ENCODE results near the gene DNASE1L3. TPM values are rescaled to one million over a fixed set of nuclear protein-coding genes. Genes with fewer than 3 reads are reported as not detected.

DNASE1L3 gene
- total and polyA plus RNA-seq, 2 of the 8 experiments (the other 6 are each of a cell fraction or from before 2014, with no cell fraction given) = not detected

DNA sequence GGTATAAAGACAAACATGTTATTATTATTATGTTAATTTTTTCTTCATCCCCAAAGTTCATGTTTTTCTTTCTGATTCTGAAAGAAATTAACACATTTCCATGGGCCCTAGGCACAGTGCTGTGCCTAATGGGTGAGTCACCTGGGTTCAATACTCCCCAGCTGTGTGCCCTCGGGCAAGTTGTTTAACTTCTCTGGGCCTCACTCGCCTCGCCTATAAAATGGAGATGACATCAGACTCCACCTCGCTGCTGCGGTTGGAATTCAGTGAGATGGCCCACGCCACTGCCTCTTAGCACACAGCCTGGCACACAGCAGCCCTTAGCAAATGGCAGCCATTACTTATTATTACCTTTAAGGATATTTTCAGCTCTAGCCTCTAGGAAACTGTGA, 22.6 kb downstream of the DNASE1L3 start:
- H4K20me1 ChIP-seq (replicated peaks in 1 of 2; ENCODE audit: control insufficient read depth in 1 of 2, insufficient read depth in 2 of 2, low read length in 2 of 2) = no peaks in the 10 kb centered on the region
- no peak for FAIRE-seq
- no peak overlapping the region for H2BK12ac ChIP-seq (ENCODE audit: low read depth, low read length)
- H2AFZ ChIP-seq (ENCODE audit: low read length) = no peak overlapping the region
- no peak overlapping the region for H2BK5ac ChIP-seq (ENCODE audit: low read depth, low read length)
- H3K27ac ChIP-seq (ENCODE audit: low read depth, low read length) = no peak overlapping the region
- no peak overlapping the region for H3K9ac ChIP-seq (replicated peaks in 1 of 4; ENCODE audit: extremely low read depth in 1 of 4, low read depth in 3 of 4, low read length in 3 of 4)
- no peak overlapping the region for H3K4me3 ChIP-seq (ENCODE audit: extremely low read depth in 1 of 4, insufficient read depth in 2 of 4, low read depth in 3 of 4, low read length in 4 of 4)
- H3K4me1 ChIP-seq (replicated peaks in 1 of 4; ENCODE audit: control insufficient read depth in 3 of 4, insufficient read depth in 4 of 4, low read length in 3 of 4) = peaks cover 0 to 4% (median 1%) of the 10 kb centered on the region in 4 experiments; a peak in 2 of 7 replicates
- no peaks in the 10 kb centered on the region for H3K79me1 ChIP-seq (ENCODE audit: low read depth, low read length)
- whole genome bisulfite sequencing, 2 experiments (ENCODE audit: extremely low coverage in 1 of 2, insufficient coverage in 1 of 2, insufficient read length in 1 of 2, insufficient replicate concordance in 2 of 2, low coverage in 1 of 2, low lambda C conversion rate in 2 of 2, missing lambda C conversion rate in 1 of 2) = 80% methylated on average over 6 of the region's 6 CpGs; no CpG with 5 or more reads in 1 of the 2 experiments
- DNase-seq (ENCODE audit: low read depth in 1 of 2, low spot score in 2 of 2) = no peak
- no peak overlapping the region for H3K4ac ChIP-seq (replicated peaks; ENCODE audit: insufficient read length, low read depth, low read length)
- no peaks in the 10 kb centered on the region for H3K27me3 ChIP-seq (replicated peaks in 1 of 4; ENCODE audit: control insufficient read depth in 3 of 4, extremely low read depth in 1 of 4, insufficient read depth in 3 of 4, low read length in 3 of 4)
- H3K14ac ChIP-seq (ENCODE audit: insufficient read length) = no peak overlapping the region
- no peak overlapping the region for H4K8ac ChIP-seq (ENCODE audit: extremely low read depth, insufficient read depth, low read length)
- CTCF ChIA-PET (ENCODE audit: partially characterized antibody) = interaction anchor here (0.6 to 9.7 kb wide), 44 partner anchors 9 to 334 kb away, joined by 3 to 177 read pairs (median 4); partner anchors contain the start of genes DNASE1L3, HTD2 and RPP14
- POLR2A ChIA-PET (ENCODE audit: partially characterized antibody) = interaction anchor here (0.6 to 2.7 kb wide), 5 partner anchors 10 to 192 kb away, joined by 3 to 12 read pairs (median 6); partner anchors contain the start of genes HTD2 and RPP14
- H3K36me3 ChIP-seq (ENCODE audit: control insufficient read depth in 2 of 4, insufficient read depth in 4 of 4, low read length in 3 of 4) = no peaks in the 10 kb centered on the region
- H4K91ac ChIP-seq (replicated peaks; ENCODE audit: insufficient read length, low read length) = no peak overlapping the region
- no peak overlapping the region for H3K23ac ChIP-seq (ENCODE audit: insufficient read length)
- H3K9me3 ChIP-seq (ENCODE audit: insufficient read depth in 2 of 2, low read depth in 1 of 2, low read length in 1 of 2) = no peaks in the 10 kb centered on the region
- H3K23me2 ChIP-seq (ENCODE audit: low read depth, low read length) = no peaks in the 10 kb centered on the region
- H4K5ac ChIP-seq (ENCODE audit: insufficient read length, low read depth, low read length) = no peak overlapping the region
- no peak overlapping the region for H2BK120ac ChIP-seq (replicated peaks; ENCODE audit: low read depth, low read length)
- H3K56ac ChIP-seq (replicated peaks; ENCODE audit: insufficient read length, low read depth, low read length) = no peak overlapping the region
- H3K18ac ChIP-seq (ENCODE audit: extremely low read depth, low read length) = no peak overlapping the region
- H3K79me2 ChIP-seq (ENCODE audit: control insufficient read depth in 1 of 2, insufficient read depth in 2 of 2, low read length in 2 of 2) = no peaks in the 10 kb centered on the region
- H2AK5ac ChIP-seq (ENCODE audit: low read depth, low read length) = no peak overlapping the region
- H3K4me2 ChIP-seq (ENCODE audit: insufficient read depth in 1 of 2, low read depth in 2 of 2, low read length in 2 of 2) = no peak overlapping the region
- no peak overlapping the region for H2BK20ac ChIP-seq (ENCODE audit: low read length)
- no peak overlapping the region for H2BK15ac ChIP-seq (ENCODE audit: low read length)
- no peak for TF ChIP-seq KDM1A (IDR thresholded peaks at IDR 0.05; ENCODE audit: borderline replicate concordance, low read length)
- TF ChIP-seq SIRT6 (IDR thresholded peaks at IDR 0.05; ENCODE audit: low read length) = no peak
- no peak for TF ChIP-seq ASH2L (IDR thresholded peaks at IDR 0.05; ENCODE audit: low read length)
- TF ChIP-seq BRCA1 (IDR thresholded peaks at IDR 0.05; ENCODE audit: low read depth, low read length) = no peak
- no peak for TF ChIP-seq RAD21 (IDR thresholded peaks at IDR 0.05 in 1 of 2, conservative IDR thresholded peaks at IDR 0.05 in 1 of 2; ENCODE audit: low read depth in 2 of 2, low read length in 2 of 2)
- no peak for TF ChIP-seq POU5F1 (IDR thresholded peaks at IDR 0.05; ENCODE audit: low read depth, low read length)
- TF ChIP-seq, protein P1, sequence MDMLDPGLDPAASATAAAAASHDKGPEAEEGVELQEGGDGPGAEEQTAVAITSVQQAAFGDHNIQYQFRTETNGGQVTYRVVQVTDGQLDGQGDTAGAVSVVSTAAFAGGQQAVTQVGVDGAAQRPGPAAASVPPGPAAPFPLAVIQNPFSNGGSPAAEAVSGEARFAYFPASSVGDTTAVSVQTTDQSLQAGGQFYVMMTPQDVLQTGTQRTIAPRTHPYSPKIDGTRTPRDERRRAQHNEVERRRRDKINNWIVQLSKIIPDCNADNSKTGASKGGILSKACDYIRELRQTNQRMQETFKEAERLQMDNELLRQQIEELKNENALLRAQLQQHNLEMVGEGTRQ (IDR thresholded peaks at IDR 0.05; ENCODE audit: low read length) = no peak
- TF ChIP-seq KDM4A (IDR thresholded peaks at IDR 0.05; ENCODE audit: low read depth, low read length, severe bottlenecking) = no peak
- TF ChIP-seq TAF1 (IDR thresholded peaks at IDR 0.05; ENCODE audit: low read depth, low read length) = no peak
- no peak for TF ChIP-seq SAP30 (IDR thresholded peaks at IDR 0.05; ENCODE audit: insufficient read depth, insufficient replicate concordance, low read length)
- TF ChIP-seq CBX5 (IDR thresholded peaks at IDR 0.05; ENCODE audit: low read depth, low read length) = no peak
- no peak for TF ChIP-seq EZH2 (IDR thresholded peaks at IDR 0.05; ENCODE audit: low read depth, low read length, severe bottlenecking)
- no peak for TF ChIP-seq SRF (IDR thresholded peaks at IDR 0.05; ENCODE audit: low read depth, low read length)

All from H1 (cell line).